Stimulated activated effector memory CD8-positive, alpha-beta T cell treated with anti-CD3 and anti-CD28 coated beads, Interleukin-12 subunit alpha, Interleukin-12 subunit beta, amount 100 ng/mL, for 72 hours (primary cell): ENCODE data around the gene ANKRD65.
A peak's percentile ranks its signal among the peaks of the same experiment; 100 is the strongest.
"Not testable (repeated sequence)": the region's sequence is repeated elsewhere in the genome, so short reads cannot be mapped to it uniquely, and the experiment has no call there.

Source experiments
- ATAC-seq: fragments of 150-1000 bp; cut with Tn5 transposase; 2 replicates; pipeline ENCODE4 v1.10.0; 2021
- DNase-seq, 2 donors: peaks; one replicate each; pipeline ENCODE4 v3.0.0; 2021 to 2022; ENCODE audit warnings: low spot score in 2 of 2
- H3K27ac Mint-ChIP-seq: one replicate; pipeline ENCODE4 v1.8.0; 2022; ENCODE audit warnings: mild to moderate bottlenecking, mixed read lengths
- H3K36me3 Mint-ChIP-seq: one replicate; pipeline ENCODE4 v1.8.0; 2022; ENCODE audit warnings: mild to moderate bottlenecking, mixed read lengths
- H3K4me1 Mint-ChIP-seq: one replicate; pipeline ENCODE4 v1.8.0; 2022; ENCODE audit warnings: mixed read lengths
- H3K4me3 Mint-ChIP-seq: one replicate; pipeline ENCODE4 v1.8.0; 2022; ENCODE audit warnings: mild to moderate bottlenecking, mixed read lengths
- H3K9me3 Mint-ChIP-seq: one replicate; pipeline ENCODE4 v1.8.0; 2022; ENCODE audit warnings: mixed read lengths

ANKRD65 gene

DNA sequence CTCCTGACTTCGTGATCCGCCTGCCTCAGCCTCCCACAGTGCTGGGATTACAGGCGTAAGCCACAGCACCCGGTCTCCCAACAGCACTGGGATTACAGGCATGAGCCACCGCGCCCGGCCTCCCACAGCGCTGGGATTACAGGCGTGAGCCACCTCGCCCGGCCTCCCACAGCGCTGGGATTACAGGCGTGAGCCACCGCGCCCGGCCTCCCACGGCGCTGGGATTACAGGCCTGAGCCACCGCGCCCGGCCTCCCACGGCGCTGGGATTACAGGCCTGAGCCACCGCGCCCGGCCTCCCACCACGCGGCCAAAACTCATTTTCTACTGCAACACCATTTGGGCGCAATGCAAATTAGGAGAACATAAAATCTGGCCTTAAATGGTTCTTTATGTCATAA is 35.7 kb downstream of the ANKRD65 start:
- Mint-ChIP-seq H3K27ac (peak overlapping the region; percentile 23), H3K4me1 (peaks cover 14% of the 10 kb centered on the region), H3K36me3 (peaks cover 58% of the 10 kb centered on the region)
- not testable (repeated sequence) for DNase-seq, H3K4me3 Mint-ChIP-seq, ATAC-seq, H3K9me3 Mint-ChIP-seq

DNA sequence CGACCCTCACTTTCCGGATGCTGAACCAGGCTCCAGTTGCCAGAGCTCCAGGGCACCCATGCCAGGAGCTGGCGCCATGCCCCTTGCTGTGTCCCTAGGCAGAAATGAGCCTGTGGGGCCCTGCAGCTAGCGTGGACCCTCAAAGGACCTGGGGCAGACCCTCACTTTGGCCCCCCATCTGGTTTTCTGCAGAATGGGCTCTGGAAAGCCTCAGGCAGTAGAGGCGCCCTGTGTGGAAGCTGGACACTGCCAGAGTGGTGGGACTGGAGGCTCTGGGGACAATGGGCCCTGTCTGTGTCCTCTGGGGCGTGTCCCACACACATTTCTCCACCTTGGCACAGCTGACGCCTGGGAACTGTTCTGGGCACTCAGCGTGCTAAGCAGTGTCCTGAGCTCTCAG is 39.8 kb downstream of the ANKRD65 start:
- Mint-ChIP-seq H3K4me3 (no peak overlapping the region), H3K36me3 (peaks cover 17% of the 10 kb centered on the region), H3K27ac (no peak overlapping the region), H3K9me3 (no peaks in the 10 kb centered on the region), H3K4me1 (peaks cover 19% of the 10 kb centered on the region)
- no peak for DNase-seq
- ATAC-seq: no peak

DNA sequence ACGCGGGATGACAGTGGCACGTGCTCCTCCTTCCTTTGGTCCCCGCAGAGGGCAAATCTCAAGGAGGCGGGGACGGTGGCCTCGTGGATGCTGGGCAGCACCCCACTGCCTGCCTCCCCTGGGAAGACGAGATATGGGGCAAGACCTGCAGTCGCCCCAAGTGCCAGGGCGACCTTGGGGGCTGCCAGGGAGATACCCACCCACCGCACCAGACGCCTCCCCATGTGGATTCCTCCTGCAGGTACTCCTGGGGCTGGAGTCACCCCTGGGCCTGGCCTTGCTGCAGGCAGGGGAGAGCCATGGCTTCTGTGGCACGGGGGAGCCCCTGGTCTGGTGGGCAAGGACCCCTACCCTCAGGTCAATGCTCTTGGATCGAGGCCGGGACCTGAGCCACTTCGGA is 40.2 kb downstream of the ANKRD65 start:
- DNase-seq (no peak), ATAC-seq (no peak)
- Mint-ChIP-seq H3K27ac (no peak overlapping the region), H3K9me3 (no peaks in the 10 kb centered on the region), H3K4me3 (no peak overlapping the region), H3K36me3 (peaks cover 13% of the 10 kb centered on the region), H3K4me1 (peaks cover 21% of the 10 kb centered on the region)

DNA sequence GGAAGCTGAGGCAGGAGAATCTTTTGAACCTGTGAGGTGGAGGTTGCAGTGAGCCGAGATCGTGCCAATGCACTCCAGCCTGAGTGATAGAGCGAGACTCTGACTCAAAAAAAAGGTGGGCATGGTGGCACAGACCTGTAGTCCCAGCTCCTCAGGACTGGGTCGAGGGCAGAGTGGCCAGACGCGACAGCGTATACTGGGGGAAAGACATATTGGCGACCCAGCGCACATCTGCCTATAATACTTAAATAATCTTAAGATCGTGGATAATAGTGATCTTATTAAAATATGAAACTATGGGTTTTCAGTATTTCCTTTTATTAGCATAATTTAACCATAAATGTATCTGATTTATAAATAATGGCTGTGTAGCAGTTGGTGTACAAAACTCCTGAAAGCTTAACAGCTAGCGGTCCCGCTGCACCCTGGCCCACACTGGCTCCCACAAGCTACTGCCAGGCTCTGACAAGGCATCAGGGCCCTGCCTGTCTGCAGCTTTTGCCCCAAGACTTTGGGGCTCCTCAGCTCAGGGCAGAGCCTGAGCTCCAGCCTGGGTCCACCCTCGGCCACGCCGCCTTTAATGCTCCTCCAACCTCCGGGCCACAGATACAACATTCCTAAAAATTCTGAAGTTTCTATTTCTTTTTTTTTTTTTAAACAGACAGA is 43.4 kb downstream of the ANKRD65 start:
- peaks cover 25% of the 10 kb centered on the region for H3K4me1 Mint-ChIP-seq
- no peak for ATAC-seq
- no peak overlapping the region for H3K4me3 Mint-ChIP-seq
- peaks cover 7% of the 10 kb centered on the region for H3K36me3 Mint-ChIP-seq
- DNase-seq: no peak
- H3K27ac Mint-ChIP-seq: no peak overlapping the region
- H3K9me3 Mint-ChIP-seq: no peaks in the 10 kb centered on the region

DNA sequence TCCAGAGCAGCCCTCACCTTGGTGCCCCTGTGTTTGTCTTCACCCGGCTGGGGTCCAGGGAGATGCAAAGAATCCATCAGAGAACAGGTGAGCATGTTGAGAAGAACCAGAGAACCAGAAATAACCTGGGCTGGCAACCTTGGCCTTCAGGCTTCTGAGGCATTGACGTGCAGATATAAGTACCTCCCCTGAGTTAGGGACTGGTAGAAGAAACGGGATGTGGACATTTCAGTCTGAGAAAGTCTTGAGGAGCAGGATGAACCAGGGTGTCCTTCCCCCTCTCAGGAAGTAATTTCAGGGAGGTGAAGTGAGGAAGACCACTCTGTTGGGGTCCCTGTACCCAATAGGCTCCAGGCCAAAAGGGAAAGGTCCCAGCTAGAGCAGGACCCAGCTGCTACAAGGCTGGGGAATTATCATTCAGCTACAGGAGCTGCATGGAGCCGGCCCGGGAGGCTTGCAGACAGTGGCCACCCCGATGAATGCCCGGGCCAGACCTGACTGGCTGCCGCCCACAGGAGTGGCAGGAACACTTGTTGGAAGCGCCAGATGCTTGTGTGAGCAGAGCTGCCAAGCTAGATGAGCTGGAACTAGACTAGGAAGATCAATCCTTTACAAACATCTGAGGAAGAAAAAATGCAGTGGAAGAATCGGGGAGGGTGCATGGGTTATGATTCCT is 44.4 kb downstream of the ANKRD65 start:
- Mint-ChIP-seq H3K36me3 (peaks cover 13% of the 10 kb centered on the region), H3K4me1 (peaks cover 21% of the 10 kb centered on the region), H3K9me3 (no peaks in the 10 kb centered on the region), H3K4me3 (peak overlapping the region; percentile 85), H3K27ac (no peak overlapping the region)
- ATAC-seq: no peak
- no peak for DNase-seq

DNA sequence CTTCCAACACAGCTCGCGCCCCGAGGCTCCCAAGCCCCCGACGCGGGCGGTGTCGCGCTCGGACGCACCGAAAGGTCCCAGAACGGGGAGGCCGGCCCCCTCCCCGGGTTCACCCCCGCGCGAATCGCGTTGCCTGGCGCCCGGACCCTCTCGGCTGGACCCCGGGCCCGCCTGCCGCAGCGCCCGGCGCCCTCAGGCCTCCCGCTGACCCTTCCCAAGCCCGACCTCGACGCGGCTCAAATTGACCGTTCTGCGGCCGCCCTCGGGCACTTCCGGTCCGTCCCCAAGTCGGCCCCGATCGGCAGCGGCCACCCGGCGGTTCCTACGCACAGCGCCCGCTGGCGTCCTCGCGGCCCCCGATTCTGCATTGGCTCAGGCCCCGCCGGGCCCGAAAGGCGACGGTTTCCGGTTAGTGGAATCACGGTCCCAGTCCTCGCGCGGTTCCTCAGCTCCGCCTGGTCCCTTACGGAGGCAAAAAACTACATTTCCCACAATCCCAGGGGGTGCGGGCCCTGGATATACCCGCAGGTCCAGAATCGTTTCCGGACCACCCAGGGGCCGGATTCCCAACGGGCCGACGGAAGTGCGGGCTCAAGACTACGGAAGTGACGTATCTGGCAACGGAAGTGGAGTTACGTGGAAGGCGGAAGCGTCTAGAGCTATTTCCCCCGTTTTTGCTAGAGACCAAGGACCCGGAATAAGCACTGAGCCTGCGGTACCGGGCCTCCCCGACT is 46.0 kb downstream of the ANKRD65 start, which contains the start of gene AURKAIP1:
Gene AURKAIP1, minus strand, starts transcription at position 279 of the 734 bp plus-strand sequence. CDS start 451 bp downstream, outside the sequence.
- Mint-ChIP-seq H3K27ac (peak within 1 kb of the TSS; percentile 96), H3K36me3 (peaks cover 13% of the 10 kb centered on the region), H3K4me1 (peaks cover 20% of the 10 kb centered on the region), H3K4me3 (peak within 1 kb of the TSS; percentile 85), H3K9me3 (no peaks in the 10 kb centered on the region)
- ATAC-seq (peak; percentile 94), DNase-seq (peak; percentile 89 to 96)

DNA sequence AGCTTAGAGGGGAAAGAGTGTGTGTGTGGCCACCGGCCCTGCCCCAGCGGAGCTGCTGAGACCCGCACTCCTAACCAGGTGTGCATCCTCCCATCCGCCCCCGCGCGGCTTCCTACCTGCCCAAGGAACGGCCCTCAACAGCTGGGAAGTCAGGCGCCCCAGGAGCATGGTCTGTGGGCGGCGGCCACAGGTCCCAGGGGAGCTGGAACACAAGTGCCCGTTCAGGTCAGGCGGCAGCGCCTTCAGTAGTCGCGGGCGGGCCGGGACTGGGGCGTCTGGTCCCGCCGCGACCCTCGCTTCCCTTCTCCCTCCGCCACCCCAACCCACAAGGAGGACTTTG is 46.5 kb downstream of the ANKRD65 start:
- Mint-ChIP-seq H3K4me1 (peaks cover 20% of the 10 kb centered on the region), H3K36me3 (peaks cover 13% of the 10 kb centered on the region), H3K4me3 (peak overlapping the region; percentile 85), H3K27ac (peak overlapping the region; percentile 96), H3K9me3 (no peaks in the 10 kb centered on the region)
- DNase-seq (no peak), ATAC-seq (no peak)

DNA sequence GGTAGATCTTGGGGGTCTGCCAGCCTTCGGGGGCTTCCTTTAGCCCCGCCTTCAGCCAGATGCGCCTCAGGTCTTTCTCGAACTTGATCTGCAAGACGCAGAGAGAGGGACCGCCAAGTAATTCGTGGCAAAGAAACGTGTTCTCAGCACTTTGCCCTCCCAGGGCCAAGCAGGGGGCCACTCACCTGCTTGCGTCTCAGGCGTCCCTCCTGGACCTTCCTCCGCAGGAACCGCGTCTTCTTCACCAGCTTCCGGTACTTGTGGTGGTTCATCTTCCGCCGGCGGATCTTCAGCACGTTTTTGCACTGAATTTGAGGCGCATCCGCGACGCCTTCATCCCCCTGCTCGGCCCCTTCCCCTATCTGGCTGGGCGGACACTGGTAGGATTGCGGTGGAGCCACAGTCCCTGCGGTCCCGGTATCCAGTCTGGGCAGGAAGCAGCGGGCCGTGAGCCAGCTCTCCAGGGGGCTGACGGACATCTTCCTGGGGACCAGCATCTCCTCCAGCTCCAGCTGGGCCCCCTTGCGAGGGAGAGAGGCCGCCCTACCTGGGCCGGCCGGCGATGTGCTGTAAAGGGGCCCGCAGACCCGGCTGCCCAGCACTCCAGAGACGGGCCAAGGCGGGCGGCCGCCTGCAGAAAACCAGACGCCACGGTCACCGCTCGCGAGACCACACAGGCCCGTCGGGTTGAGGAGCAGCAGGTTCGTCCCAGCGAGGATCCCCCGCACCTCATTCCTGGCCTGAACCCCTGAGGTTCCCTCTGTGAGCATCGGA is 47.1 kb downstream of the ANKRD65 start:
- H3K4me1 Mint-ChIP-seq: peaks cover 20% of the 10 kb centered on the region
- ATAC-seq (no peak), DNase-seq (no peak)
- H3K27ac Mint-ChIP-seq: peak overlapping the region; percentile 96
- H3K4me3 Mint-ChIP-seq: peak overlapping the region; percentile 85
- no peaks in the 10 kb centered on the region for H3K9me3 Mint-ChIP-seq
- H3K36me3 Mint-ChIP-seq: peaks cover 13% of the 10 kb centered on the region

DNA sequence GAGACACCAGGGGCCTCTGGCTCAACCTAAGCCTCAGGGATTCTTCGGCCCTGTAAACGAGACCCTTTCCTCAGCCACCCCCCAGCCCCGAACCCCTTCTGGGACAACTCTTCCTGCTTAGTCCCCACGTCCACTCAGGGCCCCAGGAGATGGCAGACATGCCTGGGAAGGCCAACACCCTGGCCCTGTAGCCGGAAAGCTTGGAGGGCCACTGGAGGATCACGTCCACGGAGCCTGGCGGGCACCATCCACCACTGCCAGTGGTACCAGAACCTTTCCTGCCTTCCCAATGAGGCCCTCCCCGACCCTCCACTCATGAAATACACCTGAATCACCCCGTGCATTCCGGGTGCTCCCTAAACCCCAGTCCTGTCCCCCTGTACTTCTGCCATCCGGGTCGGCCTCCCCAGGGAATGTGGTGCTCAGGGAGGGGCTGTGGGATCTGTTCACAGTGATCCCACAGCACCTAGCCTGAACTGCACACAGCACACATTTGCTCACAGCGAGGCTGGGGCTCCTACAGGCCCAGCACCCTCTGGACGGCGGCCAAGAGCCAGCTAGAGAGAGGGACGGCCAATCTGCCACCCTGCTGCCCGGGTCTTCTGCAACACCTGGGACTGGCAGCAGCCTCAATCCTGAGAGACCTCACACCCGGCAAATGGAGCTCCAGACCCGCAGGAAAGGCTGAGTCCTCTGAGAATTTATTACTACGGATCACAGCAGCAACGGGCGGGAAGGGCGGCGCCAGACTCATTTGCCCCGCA is 47.8 kb downstream of the ANKRD65 start:
- peak overlapping the region; percentile 85 for H3K4me3 Mint-ChIP-seq
- DNase-seq: no peak
- H3K4me1 Mint-ChIP-seq: peaks cover 20% of the 10 kb centered on the region
- ATAC-seq: no peak
- peak overlapping the region; percentile 96 for H3K27ac Mint-ChIP-seq
- no peaks in the 10 kb centered on the region for H3K9me3 Mint-ChIP-seq
- H3K36me3 Mint-ChIP-seq: peaks cover 13% of the 10 kb centered on the region

DNA sequence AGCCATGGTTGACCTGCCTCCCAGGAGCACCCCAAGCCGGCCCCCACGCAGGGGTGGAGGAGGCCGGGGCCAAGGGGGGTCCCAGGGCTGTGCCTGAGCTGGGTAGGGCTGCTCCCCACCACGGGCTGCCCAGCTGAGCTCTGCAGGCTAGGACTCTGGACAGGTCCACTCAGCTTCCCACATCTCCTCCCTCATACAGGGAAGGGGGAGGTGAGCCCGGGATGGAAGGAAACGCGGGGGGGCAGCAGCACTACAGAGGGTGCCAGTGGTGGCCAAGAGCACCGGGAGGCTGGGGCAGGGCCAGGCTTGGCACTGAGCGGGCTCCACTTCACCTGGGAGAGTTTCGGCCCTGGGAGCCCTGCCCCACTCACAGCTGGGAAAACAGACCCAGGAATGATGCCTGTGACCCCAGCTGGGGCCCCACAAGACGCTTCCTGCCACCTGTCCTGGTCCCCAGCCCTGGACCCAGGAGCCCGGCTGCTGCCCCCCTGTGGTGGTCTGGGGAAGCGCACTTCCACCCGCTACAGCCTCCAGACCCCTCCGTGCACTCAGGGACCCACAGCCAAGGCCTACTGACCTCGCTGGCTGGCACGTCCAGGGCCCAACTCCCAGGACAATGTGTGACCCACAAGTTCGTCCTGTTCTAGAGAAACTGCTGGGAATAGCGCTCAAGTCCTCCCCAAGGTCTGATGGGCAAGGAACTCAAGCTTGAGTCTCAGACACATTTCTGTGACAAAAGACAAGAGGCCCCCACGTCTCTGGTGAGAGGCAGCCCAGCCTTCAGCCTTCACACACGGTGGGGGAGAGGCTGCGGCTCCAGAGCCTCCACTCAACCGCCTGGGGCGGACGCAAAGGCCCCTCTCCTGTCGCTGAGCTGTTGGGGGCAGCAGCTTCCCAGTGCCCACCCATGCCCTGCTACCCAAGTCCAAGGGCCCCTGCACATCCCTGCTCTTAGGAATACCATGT is 49.0 kb downstream of the ANKRD65 start:
- peak; percentile 89 to 94 for DNase-seq
- Mint-ChIP-seq H3K36me3 (peaks cover 13% of the 10 kb centered on the region), H3K4me3 (peak overlapping the region; percentile 29), H3K4me1 (peaks cover 20% of the 10 kb centered on the region), H3K9me3 (no peaks in the 10 kb centered on the region), H3K27ac (no peak overlapping the region)
- ATAC-seq: peak; percentile 59

DNA sequence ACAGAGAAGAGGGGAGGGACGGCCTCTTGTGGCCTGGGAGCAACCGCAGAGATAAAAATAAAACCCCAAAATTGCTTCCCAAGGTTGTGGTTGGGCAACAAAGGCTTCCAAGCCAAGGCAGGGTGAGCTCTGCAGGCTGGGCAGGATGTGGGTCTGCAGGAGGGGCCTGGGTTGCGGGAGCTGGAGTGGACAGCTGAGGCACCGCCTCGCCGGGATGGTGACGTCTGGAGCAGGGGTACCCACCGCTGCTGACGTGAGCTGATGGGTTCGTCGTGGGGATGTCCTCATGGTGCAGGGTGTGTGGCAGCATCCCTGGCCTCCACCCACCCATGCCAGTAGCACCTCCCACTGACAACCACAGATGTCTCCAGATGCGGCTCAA is 49.7 kb downstream of the ANKRD65 start:
- Mint-ChIP-seq H3K9me3 (no peaks in the 10 kb centered on the region), H3K4me1 (peaks cover 16% of the 10 kb centered on the region), H3K4me3 (peak overlapping the region; percentile 29), H3K36me3 (peaks cover 13% of the 10 kb centered on the region), H3K27ac (no peak overlapping the region)
- DNase-seq (no peak), ATAC-seq (peak; percentile 14)

DNA sequence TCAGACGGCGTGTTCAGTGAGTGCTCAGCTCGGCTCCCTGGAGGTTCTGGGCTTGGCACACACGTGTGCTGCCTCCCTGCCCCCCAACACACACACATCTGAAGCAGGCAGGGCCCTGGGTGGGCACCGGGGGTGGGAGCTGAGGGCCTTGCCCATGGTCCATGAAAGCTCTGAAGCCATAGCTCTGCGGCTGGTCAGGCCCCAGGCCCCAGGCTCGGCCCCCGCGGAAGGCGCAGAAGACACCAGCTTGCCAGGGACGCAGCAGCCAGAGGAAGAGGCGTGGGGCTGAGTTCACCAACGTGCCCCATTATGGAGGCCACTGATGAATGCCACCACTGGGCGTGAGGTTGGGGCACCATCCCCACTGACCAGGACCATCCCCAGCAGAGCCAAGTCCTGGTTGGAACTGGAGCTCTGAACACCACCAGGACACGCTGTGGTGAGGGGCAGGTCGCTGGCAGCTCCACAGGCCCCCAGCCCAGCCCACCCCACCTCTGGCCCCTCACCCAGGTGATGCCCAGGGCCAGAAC is 50.2 kb downstream of the ANKRD65 start:
- no peak for DNase-seq
- Mint-ChIP-seq H3K27ac (no peak overlapping the region), H3K4me3 (peak overlapping the region; percentile 29), H3K36me3 (peaks cover 13% of the 10 kb centered on the region), H3K4me1 (peaks cover 13% of the 10 kb centered on the region), H3K9me3 (no peaks in the 10 kb centered on the region)
- no peak for ATAC-seq

DNA sequence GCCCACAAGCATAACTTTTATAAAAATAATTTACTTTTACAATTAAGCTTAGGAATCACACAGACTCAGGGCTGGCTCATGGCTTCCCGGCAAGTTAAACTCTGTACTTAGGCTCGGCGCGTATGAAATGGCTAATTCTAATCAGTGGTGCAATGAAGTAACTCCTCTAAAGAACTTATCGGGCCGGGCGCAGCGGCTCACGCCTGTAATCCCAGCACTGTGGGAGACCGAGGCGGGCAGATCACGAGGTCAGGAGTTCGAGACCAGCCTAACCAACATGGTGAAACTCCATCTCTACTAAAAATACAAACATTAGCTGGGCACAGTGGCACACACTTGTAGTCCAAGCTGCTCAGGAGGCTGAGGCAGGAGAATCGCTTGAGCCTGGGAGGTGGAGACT is 51.0 kb downstream of the ANKRD65 start:
- H3K4me3 Mint-ChIP-seq, ATAC-seq, H3K27ac Mint-ChIP-seq, DNase-seq, H3K36me3 Mint-ChIP-seq, H3K9me3 Mint-ChIP-seq: not testable (repeated sequence)
- H3K4me1 Mint-ChIP-seq: peaks cover 13% of the 10 kb centered on the region
